Adrenal gland (tissue), 12 donors: Measurements from ENCODE around the gene HOXD13. TPM values are rescaled to one million over a fixed set of nuclear protein-coding genes. Genes with fewer than 3 reads are reported as not detected.

Experiments
- DNase-seq, 7 donors: peaks; one replicate each; pipeline ENCODE4 v3.0.0-alpha.2; 2019 to 2020
- H3K27ac ChIP-seq, 5 donors: fragments of 200-600 bp; sonication (generic) in 4 of 5; 1 replicate in 3 of 5; 2 replicates in 2 of 5; pipeline versions ENCODE4 v1.5.1 to v1.8.0; 2016 to 2020; ENCODE audit warnings: mild to moderate bottlenecking in 1 of 5
- H3K27me3 ChIP-seq: fragments of 200-600 bp; 2 replicates; pipeline ENCODE4 v1.8.0; 2021
- H3K36me3 ChIP-seq, 2 donors: fragments of 200-600 bp; replicated peaks in 1 of 2; 1 replicate in 1 of 2; 2 replicates in 1 of 2; pipeline versions ENCODE4 v1.5.1 to v1.8.0; 2018 to 2022
- H3K4me1 ChIP-seq, 2 donors: fragments of 200-600 bp; replicated peaks in 1 of 2; 1 replicate in 1 of 2; 2 replicates in 1 of 2; pipeline versions ENCODE4 v1.5.1 to v1.8.0; 2018 to 2021
- H3K4me3 ChIP-seq, 4 donors: fragments of 200-600 bp; sonication (generic) in 3 of 4; one replicate each; pipeline ENCODE4 v1.5.1; 2016 to 2018
- H3K9me3 ChIP-seq, 3 donors: fragments of 200-600 bp; sonication (generic) in 1 of 3; replicated peaks in 1 of 3; 1 replicate in 2 of 3; 2 replicates in 1 of 3; pipeline versions ENCODE4 v1.5.1 to v1.8.0; 2016 to 2021
- POLR2A ChIP-seq, 2 donors: fragments of 450-650 bp; IDR thresholded peaks; one replicate each; pipeline ENCODE4 v1.6.1; 2017; ENCODE audit warnings: antibody characterized with exemption in 2 of 2, mild to moderate bottlenecking in 2 of 2, moderate library complexity in 1 of 2
- WGBS, 4 donors: extraction: QIAGEN DNeasy Blood & Tissue Kit in 2 of 4; methylation state at CpG; one replicate each; pipeline versions ENCODE4 v1.1.5 to v1.1.7; 2013 to 2017; 5-methylcytosine and 5-hydroxymethylcytosine counted together
- intact Hi-C, 2 donors: fragments of 100-400 bp; cut with DNase I; formaldehyde crosslinking; loops; one replicate each; pipeline versions ENCODE4 v1.14.1 to v1.15.0; 2022 to 2023
- polyA plus RNA-seq, 3 donors: library from polyadenylated mRNA; stranded (reverse); fragments of 200-250 nt in 2 of 3; fragments of 350-450 nt in 1 of 3; fragmentation: Illumina TruSeq in 1 of 3; extraction: RNeasy Lipid Tissue Mini Kit (QIAGEN cat#74804) in 1 of 3; gene quantifications; one replicate each; pipeline ENCODE4 v1.2.3, GENCODE V29; 2013 to 2014
- total RNA-seq, 9 donors: library from RNA; depleted of rRNA in 4 of 9; stranded (reverse); fragments of >200 nt in 4 of 9; fragments of 120-200 nt in 1 of 9; fragmentation: NEBNext Ultra II Directional in 1 of 9; extraction: Animal tissue kit (Norgen Biotek cat#: 25700) in 1 of 9; gene quantifications; one replicate each; pipeline versions ENCODE4 v1.1.0 to v1.2.4, GENCODE V29; 2013 to 2023
- TF ChIP-seq, protein P1 (sequence below), 6 experiments: fragments of 450-650 bp in 4 of 6; fragments of 200-600 bp in 2 of 6; sonication (generic) in 1 of 6; IDR thresholded peaks; 1 replicate in 5 of 6; 2 replicates in 1 of 6; pipeline versions ENCODE4 v1.5.1 to v1.8.0; 2016 to 2021; ENCODE audit warnings: antibody characterized with exemption in 6 of 6, mild to moderate bottlenecking in 2 of 6, moderate library complexity in 1 of 6
- donor health status: healthy with polysubstance abuse.
- donor health status: Bipolar disorder and iron deficiency.
- donor health status: DM: yes; HTN: yes; CAD: no.
- donor health status: DM: no; HTN: no; CAD: no.
- donor health status: DM: no; HTN: no; CAD: no.
- donor health status: DM: yes; HTN: yes; CAD: no.

Gene HOXD13
- total and polyA plus RNA-seq, 12 donors: not detected

DNA sequence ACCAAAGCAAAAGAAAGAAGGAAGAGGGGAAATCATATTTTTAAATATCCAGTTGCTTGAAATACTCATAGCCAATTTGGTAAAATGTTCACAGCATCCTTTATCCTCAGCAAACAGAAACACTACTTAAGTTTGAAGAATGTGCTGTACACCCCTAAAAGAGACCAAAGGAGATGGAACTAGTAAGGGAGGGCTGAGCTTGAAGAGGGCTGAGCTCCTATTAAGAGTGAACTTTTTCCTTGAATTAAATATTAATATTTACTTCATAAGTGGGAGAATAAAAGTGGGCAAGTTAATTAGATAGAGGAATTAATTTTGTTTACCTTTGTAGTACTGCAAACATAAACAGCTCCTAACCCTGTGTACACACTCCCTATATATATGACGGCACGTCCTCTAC is 15.7 kb upstream of the HOXD13 start:
- peaks cover 0 to 4% of the 10 kb centered on the region in 2 donors for H3K4me1 ChIP-seq
- peaks cover 98% of the 10 kb centered on the region for H3K27me3 ChIP-seq
- WGBS, 4 donors: 19 to 37% (median 29%) methylated on average over 2 of the region's 2 CpGs
- no peak for DNase-seq
- no peak overlapping the region for H3K27ac ChIP-seq
- no peak overlapping the region for H3K4me3 ChIP-seq
- no peaks in the 10 kb centered on the region for H3K36me3 ChIP-seq
- intact Hi-C loops: no loop called here
- H3K9me3 ChIP-seq: no peaks in the 10 kb centered on the region
- no peak for TF ChIP-seq POLR2A (IDR thresholded peaks at IDR 0.05)
- TF ChIP-seq, protein P1, sequence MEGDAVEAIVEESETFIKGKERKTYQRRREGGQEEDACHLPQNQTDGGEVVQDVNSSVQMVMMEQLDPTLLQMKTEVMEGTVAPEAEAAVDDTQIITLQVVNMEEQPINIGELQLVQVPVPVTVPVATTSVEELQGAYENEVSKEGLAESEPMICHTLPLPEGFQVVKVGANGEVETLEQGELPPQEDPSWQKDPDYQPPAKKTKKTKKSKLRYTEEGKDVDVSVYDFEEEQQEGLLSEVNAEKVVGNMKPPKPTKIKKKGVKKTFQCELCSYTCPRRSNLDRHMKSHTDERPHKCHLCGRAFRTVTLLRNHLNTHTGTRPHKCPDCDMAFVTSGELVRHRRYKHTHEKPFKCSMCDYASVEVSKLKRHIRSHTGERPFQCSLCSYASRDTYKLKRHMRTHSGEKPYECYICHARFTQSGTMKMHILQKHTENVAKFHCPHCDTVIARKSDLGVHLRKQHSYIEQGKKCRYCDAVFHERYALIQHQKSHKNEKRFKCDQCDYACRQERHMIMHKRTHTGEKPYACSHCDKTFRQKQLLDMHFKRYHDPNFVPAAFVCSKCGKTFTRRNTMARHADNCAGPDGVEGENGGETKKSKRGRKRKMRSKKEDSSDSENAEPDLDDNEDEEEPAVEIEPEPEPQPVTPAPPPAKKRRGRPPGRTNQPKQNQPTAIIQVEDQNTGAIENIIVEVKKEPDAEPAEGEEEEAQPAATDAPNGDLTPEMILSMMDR (IDR thresholded peaks at IDR 0.05): no peak

DNA sequence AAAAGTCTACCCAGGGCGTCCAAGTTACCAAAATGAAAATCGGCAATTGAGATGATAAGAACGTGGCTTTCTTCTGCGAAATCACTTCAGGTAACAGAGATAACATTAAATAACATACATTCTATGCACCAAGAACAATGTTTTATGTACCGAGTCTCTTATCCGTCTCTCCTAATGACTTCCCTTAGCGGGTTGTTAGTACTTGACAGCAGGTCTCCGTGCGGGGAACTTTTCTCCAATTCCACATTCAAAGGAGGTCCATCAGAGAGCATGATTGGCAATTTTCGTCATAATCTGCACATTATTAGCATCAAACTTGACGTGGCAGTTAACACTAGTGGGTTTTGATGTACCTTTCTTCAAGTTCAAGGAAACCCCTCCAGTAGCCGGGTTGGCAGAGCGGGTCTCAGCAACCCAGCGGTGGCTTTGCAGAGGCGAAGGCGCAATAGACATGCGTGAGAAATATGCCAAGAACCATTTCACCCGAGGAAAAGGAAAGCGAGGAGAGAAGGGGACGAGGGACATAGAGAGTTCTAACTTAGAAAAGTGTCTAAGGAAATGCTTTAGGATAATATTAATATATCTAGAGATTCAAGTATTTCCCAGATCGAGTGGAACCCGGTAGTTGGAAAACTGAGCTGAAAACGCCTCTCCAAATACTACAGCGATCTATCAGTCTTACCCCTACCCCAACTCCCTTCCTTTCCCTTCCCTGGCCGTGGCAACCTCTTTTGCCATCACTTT is 13.8 kb upstream of the HOXD13 start:
- Histone ChIP-seq H3K9me3 (no peaks in the 10 kb centered on the region), H3K4me3 (no peak overlapping the region), H3K4me1 (peaks cover 0 to 4% of the 10 kb centered on the region in 2 donors), H3K36me3 (no peaks in the 10 kb centered on the region), H3K27me3 (peaks cover 99% of the 10 kb centered on the region), H3K27ac (no peak overlapping the region)
- 10 to 13% (median 12%) methylated on average over 25 of the region's 25 CpGs for WGBS, 4 donors
- intact Hi-C loops: no loop called here
- no peak for TF ChIP-seq POLR2A (IDR thresholded peaks at IDR 0.05)
- no peak for DNase-seq

DNA sequence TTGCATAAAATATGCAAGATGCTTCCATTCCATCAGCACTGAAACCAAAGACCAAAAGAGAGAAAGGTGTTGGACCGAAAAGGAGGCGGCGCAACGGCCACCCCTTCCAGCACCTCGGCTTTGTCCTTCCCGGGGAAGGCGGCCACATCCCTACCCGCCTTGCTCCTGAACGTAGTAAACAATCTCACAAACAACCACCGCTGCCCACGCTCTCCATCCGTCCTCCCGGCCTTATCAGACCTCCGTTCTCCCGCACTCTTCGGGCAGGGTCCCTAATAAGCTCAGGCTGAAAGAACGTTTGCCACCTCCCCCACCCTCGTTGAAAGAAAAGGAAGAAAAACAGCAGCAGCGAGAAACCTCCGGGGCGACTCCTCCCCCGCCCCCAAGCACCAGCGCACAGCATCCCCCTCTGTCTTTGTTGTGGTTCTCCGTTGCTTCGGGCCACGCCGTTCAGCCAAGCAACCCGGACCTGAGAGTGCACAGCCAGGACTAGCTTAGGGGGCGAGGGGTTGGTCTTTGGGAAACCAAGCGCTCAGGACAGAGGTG is 13.2 kb upstream of the HOXD13 start:
- no peaks in the 10 kb centered on the region for H3K9me3 ChIP-seq

DNA sequence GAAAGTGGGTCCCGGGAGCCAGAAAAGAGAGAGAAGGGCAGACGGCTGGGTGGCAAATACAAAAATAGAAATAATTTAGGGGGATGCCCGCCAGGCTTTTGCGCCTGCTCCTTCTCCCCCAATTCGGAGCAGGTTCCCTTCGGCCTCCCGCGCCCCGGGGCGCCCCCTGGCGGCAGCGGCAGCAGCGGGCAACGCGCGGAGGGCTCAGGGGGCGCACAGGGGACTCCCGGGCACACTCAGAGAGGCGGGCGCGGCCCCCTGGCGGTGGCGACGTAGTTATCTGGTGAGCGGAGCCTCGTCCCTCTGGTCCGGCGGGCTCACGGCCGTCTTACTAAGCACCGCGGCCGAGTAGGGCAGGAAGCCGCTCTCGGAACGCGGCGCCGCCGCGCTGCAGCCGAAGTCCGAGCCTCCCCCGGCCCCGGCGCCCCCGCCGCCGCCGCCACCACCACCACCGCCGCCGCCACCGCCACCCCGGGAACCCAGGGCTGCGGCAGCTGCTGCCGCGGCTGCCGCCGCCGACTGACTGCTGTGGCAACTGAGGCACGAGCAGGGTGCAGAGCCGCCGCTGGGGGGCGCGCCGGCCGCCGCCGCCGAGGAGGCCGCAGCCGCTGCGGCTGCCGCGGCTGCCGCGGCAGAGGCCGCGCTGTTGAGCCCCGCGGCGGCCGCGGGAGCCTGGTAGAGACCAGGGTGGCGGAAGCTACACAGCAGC is 12.5 kb upstream of the HOXD13 start:
- peak in 2 of 7 donors; percentile 14 to 49 for DNase-seq
- Histone ChIP-seq H3K4me3 (peak overlapping the region in 1 of 4 donors; percentile 27), H3K27ac (no peak overlapping the region), H3K36me3 (no peaks in the 10 kb centered on the region), H3K4me1 (peaks cover 0 to 4% of the 10 kb centered on the region in 2 donors), H3K9me3 (no peaks in the 10 kb centered on the region), H3K27me3 (peaks cover 98% of the 10 kb centered on the region)
- intact Hi-C loops: loop anchor here (5.0 to 10.0 kb wide), 2 partner anchors 393 to 395 kb away; no protein-coding TSS in a partner anchor
- WGBS, 4 donors: 0 to 3% (median 2%) methylated on average over 10 to 86 of the region's 86 CpGs
- no peak for TF ChIP-seq POLR2A (IDR thresholded peaks at IDR 0.05)
- TF ChIP-seq, protein P1 (IDR thresholded peaks at IDR 0.05): peak in 4 of 6 experiments; percentile 9 to 53 (median 46)

More for the DNA sequence above, 13.2 kb upstream of the HOXD13 start:
- no peak overlapping the region for H3K4me3 ChIP-seq
- intact Hi-C loops: no loop called here
- no peak for TF ChIP-seq POLR2A (IDR thresholded peaks at IDR 0.05)
- TF ChIP-seq, protein P1 (IDR thresholded peaks at IDR 0.05): no peak
- DNase-seq: peak in 1 of 7 donors; percentile 28
- 7 to 9% (median 9%) methylated on average over 30 of the region's 30 CpGs for WGBS, 4 donors
- H3K36me3 ChIP-seq: no peaks in the 10 kb centered on the region
- peaks cover 0 to 4% of the 10 kb centered on the region in 2 donors for H3K4me1 ChIP-seq
- no peak overlapping the region for H3K27ac ChIP-seq
- peaks cover 99% of the 10 kb centered on the region for H3K27me3 ChIP-seq
